GM12874 (cell line): ENCODE data around the gene DOCK8.

ENCODE experiments used
- TF ChIP-seq, protein P1 (sequence below): IDR thresholded peaks from 2 replicates; pipeline ENCODE4 v1.5.1; 2011; ENCODE audit warnings: low read depth, mild to moderate bottlenecking, control low read depth, low read length, moderate library complexity; ENCODE audit not compliant: insufficient read depth

DOCK8 gene

GRCh38 chr9:269081-269711 is 54.5 kb downstream of the DOCK8 start:
- TF ChIP-seq, protein P1, sequence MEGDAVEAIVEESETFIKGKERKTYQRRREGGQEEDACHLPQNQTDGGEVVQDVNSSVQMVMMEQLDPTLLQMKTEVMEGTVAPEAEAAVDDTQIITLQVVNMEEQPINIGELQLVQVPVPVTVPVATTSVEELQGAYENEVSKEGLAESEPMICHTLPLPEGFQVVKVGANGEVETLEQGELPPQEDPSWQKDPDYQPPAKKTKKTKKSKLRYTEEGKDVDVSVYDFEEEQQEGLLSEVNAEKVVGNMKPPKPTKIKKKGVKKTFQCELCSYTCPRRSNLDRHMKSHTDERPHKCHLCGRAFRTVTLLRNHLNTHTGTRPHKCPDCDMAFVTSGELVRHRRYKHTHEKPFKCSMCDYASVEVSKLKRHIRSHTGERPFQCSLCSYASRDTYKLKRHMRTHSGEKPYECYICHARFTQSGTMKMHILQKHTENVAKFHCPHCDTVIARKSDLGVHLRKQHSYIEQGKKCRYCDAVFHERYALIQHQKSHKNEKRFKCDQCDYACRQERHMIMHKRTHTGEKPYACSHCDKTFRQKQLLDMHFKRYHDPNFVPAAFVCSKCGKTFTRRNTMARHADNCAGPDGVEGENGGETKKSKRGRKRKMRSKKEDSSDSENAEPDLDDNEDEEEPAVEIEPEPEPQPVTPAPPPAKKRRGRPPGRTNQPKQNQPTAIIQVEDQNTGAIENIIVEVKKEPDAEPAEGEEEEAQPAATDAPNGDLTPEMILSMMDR, result no peak

- TF ChIP-seq, protein P1, result no peak
Observed at GRCh38 chr9:270657-271237, 56.1 kb downstream of the DOCK8 start.

DNA sequence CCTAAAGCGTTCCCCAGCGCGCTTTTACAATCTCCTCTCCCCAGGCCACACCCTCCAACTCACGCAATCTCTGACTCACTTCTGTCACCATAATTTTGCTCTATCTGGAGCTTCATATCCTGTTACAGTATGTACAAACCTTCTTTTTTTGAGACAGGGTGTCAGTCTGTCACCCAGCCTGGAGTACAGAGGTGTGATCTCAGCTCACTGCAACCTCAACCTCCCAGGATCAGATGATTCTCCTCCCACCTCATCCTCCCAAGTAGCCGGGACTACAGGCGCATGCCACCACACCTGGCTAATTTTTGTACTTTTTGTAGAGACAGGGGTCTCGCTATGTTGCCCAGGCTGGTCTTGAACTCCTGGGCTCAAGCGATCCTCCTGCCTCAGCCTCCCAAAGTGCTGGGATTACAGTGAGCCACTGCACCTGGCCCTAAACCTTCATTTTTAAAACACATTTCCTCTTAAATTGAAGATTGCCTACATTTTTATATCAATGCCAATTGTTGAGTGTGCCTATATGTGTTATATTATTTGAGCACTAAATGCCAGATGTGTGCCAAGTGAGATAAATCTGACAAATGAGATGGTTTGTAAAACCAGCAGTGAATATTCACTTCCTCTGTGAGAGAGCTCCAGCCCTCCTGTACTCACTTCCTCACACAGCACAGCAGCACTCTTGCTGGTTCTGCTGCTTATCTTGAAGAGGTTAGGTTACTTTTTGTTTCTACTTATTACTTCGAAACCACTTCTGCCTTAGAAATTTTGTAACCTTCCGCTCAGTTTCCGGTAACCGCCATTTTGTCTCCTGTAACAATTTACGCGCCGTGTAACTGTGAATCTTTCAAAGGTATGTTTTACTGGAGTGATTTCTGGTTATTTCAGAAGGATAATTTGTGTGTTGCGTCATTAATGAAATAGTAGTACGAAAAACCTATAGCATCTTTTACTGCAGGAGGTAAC is 57.9 kb downstream of the DOCK8 start:
- TF ChIP-seq, protein P1, result no peak

DNA sequence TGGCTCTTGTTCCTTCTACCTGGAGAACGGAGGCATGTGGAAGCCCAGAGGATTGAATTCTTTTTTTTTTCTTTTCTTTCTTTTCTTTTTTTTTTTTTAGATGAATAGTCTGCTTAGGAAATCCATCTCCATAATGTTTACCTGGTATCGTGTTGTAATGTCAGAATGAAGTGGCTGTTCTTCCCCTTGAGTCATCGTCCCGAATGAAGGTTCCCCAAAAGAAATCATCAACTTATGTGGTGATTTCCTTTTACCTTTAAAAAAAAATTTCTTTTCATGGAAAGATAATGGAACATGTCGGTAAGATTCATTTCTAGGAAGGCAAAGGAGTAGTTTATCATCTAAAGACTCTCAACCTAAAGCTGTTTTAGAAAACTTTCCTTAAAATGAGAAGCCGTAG is 59.7 kb downstream of the DOCK8 start:
- TF ChIP-seq, protein P1, result no peak

- TF ChIP-seq, protein P1, result no peak
Observed at GRCh38 chr9:277601-278295, 63.1 kb downstream of the DOCK8 start.

GRCh38 chr9:278651-279050 is 64.0 kb downstream of the DOCK8 start:
- TF ChIP-seq, protein P1, result no peak

DNA sequence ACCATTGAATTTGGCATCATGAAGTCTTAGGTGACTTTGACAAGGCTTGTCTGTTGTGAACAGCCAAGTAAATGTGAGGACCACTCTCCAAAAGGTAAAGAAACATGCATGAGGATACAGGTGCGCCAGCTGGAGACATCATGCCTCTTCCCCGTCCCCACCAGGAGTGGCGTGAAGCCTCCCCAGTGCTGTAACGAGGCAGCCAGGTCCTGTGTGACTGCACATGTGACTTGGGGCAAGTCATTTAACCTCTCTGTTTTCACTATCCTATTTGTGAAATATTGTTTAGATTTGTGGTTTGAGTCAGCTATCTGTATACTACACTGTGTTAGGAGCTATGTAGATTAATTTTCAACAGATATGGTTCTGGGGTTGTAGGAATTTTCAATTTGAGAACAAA is 65.0 kb downstream of the DOCK8 start:
- TF ChIP-seq, protein P1, result no peak
